ENCODE measurements around the gene CELSR1. TPM values are rescaled to one million over a fixed set of nuclear protein-coding genes. Genes with fewer than 3 reads are reported as not detected.

Gene CELSR1
- polyA plus RNA-seq, 2 donors: 19.8 to 34.8 TPM

- peaks cover 2 to 18% of the 10 kb centered on the region in 2 donors for H3K4me1 ChIP-seq (ENCODE audit: control insufficient read depth in 2 of 2, insufficient read depth in 2 of 2, low read length in 1 of 2)
- WGBS, 2 donors: 90 to 93% methylated on average over 12 of the region's 12 CpGs
Measured at GRCh38 chr22:46551996-46552395, 14.6 kb upstream of the CELSR1 start.

DNA sequence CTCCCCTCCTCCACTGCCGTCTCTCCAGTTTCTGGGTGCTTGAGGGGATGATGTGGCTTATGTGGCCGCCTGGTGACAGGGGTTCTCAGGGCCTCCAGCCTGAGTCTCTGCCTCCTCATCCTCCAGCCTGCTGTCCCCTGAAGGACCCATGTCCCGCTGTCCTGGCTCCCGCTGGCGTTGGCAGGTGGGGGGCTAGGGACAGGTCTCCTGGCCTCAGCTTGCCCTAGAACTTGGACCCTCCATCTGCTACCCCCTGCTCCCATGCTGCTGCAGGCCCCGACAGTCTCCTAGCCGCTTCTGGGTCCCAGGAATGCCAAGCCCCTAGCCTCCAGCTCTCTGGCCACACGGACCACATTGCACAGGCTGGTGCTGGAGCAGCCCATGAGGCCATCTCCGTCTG lies 13.9 kb upstream of the CELSR1 start:
- no peak overlapping the region for H3K27ac ChIP-seq (ENCODE audit: low read depth in 2 of 2, low read length in 1 of 2)
- H3K36me3 ChIP-seq (ENCODE audit: control insufficient read depth in 2 of 2, insufficient read depth in 2 of 2, low read length in 1 of 2): no peaks in the 10 kb centered on the region
- peaks cover 2 to 24% of the 10 kb centered on the region in 2 donors for H3K4me1 ChIP-seq (ENCODE audit: control insufficient read depth in 2 of 2, insufficient read depth in 2 of 2, low read length in 1 of 2)
- peaks cover 0 to 7% of the 10 kb centered on the region in 2 donors for H3K9me3 ChIP-seq (ENCODE audit: control insufficient read depth in 2 of 2, insufficient read depth in 1 of 2, low read depth in 1 of 2, low read length in 1 of 2)
- H3K27me3 ChIP-seq (ENCODE audit: control insufficient read depth in 1 of 2, insufficient read depth in 2 of 2, low read length in 2 of 2): no peaks in the 10 kb centered on the region
- H3K4me3 ChIP-seq (ENCODE audit: low read depth in 1 of 2, low read length in 2 of 2): no peak overlapping the region
- WGBS, 2 donors: 81 to 86% methylated on average over 9 of the region's 9 CpGs

More at GRCh38 chr22:46551996-46552395, 14.6 kb upstream of the CELSR1 start:
- Histone ChIP-seq H3K4me3 (ENCODE audit: low read depth in 1 of 2, low read length in 2 of 2) (no peak overlapping the region), H3K9me3 (ENCODE audit: control insufficient read depth in 2 of 2, insufficient read depth in 1 of 2, low read depth in 1 of 2, low read length in 1 of 2) (peaks cover 0 to 7% of the 10 kb centered on the region in 2 donors), H3K36me3 (ENCODE audit: control insufficient read depth in 2 of 2, insufficient read depth in 2 of 2, low read length in 1 of 2) (no peaks in the 10 kb centered on the region), H3K27ac (ENCODE audit: low read depth in 2 of 2, low read length in 1 of 2) (no peak overlapping the region), H3K27me3 (ENCODE audit: control insufficient read depth in 1 of 2, insufficient read depth in 2 of 2, low read length in 2 of 2) (no peaks in the 10 kb centered on the region)

DNA sequence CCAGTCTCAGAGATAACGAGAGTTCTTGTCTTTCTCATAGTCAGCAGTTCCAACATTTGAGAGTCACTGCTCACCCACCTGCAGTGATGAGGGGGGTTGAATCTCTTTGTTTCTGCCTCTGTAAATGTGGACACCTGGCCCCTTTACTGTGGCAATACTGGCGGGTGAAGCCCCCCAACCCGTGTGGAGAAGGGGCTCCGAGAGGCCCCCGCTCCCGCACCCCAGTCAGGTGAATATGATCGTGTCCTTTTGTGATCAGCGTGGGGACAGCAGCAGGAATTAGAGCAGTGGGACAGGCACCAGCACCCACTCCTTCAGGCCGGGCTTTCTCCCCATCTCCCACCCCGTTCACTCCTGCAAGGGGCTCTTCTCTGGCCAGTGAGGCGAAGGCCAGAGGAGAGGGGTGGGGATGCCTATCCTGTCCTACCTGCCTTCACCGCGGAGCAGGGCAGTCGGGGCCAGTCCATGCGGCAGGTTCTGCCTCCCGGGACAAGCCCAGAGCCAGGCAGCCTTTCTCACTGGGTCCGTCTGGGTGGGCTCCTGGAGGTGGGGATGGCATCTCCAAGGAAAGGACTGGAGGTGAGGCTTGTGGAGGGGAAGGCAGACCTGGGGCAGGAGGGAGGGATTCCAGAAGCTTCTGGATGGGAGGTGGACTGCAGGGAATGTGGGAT lies 12.7 kb upstream of the CELSR1 start:
- Histone ChIP-seq H3K9me3 (ENCODE audit: control insufficient read depth in 2 of 2, insufficient read depth in 1 of 2, low read depth in 1 of 2, low read length in 1 of 2) (peaks cover 0 to 7% of the 10 kb centered on the region in 2 donors), H3K4me3 (ENCODE audit: low read depth in 1 of 2, low read length in 2 of 2) (no peak overlapping the region), H3K4me1 (ENCODE audit: control insufficient read depth in 2 of 2, insufficient read depth in 2 of 2, low read length in 1 of 2) (peaks cover 5 to 26% of the 10 kb centered on the region in 2 donors), H3K36me3 (ENCODE audit: control insufficient read depth in 2 of 2, insufficient read depth in 2 of 2, low read length in 1 of 2) (no peaks in the 10 kb centered on the region), H3K27ac (ENCODE audit: low read depth in 2 of 2, low read length in 1 of 2) (no peak overlapping the region), H3K27me3 (ENCODE audit: control insufficient read depth in 1 of 2, insufficient read depth in 2 of 2, low read length in 2 of 2) (no peaks in the 10 kb centered on the region)
- WGBS, 2 donors: 86 to 87% methylated on average over 17 of the region's 17 CpGs

- no peaks in the 10 kb centered on the region for H3K27me3 ChIP-seq (ENCODE audit: control insufficient read depth in 1 of 2, insufficient read depth in 2 of 2, low read length in 2 of 2)
- no peak overlapping the region for H3K4me3 ChIP-seq (ENCODE audit: low read depth in 1 of 2, low read length in 2 of 2)
- H3K9me3 ChIP-seq (ENCODE audit: control insufficient read depth in 2 of 2, insufficient read depth in 1 of 2, low read depth in 1 of 2, low read length in 1 of 2): peaks cover 0 to 7% of the 10 kb centered on the region in 2 donors
- no peaks in the 10 kb centered on the region for H3K36me3 ChIP-seq (ENCODE audit: control insufficient read depth in 2 of 2, insufficient read depth in 2 of 2, low read length in 1 of 2)
- H3K4me1 ChIP-seq (ENCODE audit: control insufficient read depth in 2 of 2, insufficient read depth in 2 of 2, low read length in 1 of 2): peaks cover 5 to 28% of the 10 kb centered on the region in 2 donors
- H3K27ac ChIP-seq (ENCODE audit: low read depth in 2 of 2, low read length in 1 of 2): no peak overlapping the region
- WGBS, 2 donors: 68 to 82% methylated on average over 4 of the region's 4 CpGs
Measured at GRCh38 chr22:46549563-46549840, 12.1 kb upstream of the CELSR1 start.

GRCh38 chr22:46547883-46548244 lies 10.4 kb upstream of the CELSR1 start:
- H3K4me3 ChIP-seq (ENCODE audit: low read depth in 1 of 2, low read length in 2 of 2): no peak overlapping the region
- peaks cover 5 to 28% of the 10 kb centered on the region in 2 donors for H3K4me1 ChIP-seq (ENCODE audit: control insufficient read depth in 2 of 2, insufficient read depth in 2 of 2, low read length in 1 of 2)
- no peaks in the 10 kb centered on the region for H3K27me3 ChIP-seq (ENCODE audit: control insufficient read depth in 1 of 2, insufficient read depth in 2 of 2, low read length in 2 of 2)
- H3K9me3 ChIP-seq (ENCODE audit: control insufficient read depth in 2 of 2, insufficient read depth in 1 of 2, low read depth in 1 of 2, low read length in 1 of 2): peaks cover 0 to 4% of the 10 kb centered on the region in 2 donors
- no peaks in the 10 kb centered on the region for H3K36me3 ChIP-seq (ENCODE audit: control insufficient read depth in 2 of 2, insufficient read depth in 2 of 2, low read length in 1 of 2)
- WGBS, 2 donors: 18 to 26% methylated on average over 3 of the region's 3 CpGs
- peak overlapping the region; percentile 81 to 93 for H3K27ac ChIP-seq (ENCODE audit: low read depth in 2 of 2, low read length in 1 of 2)

GRCh38 chr22:46547179-46547882 lies 9.9 kb upstream of the CELSR1 start:
- 23 to 39% methylated on average over 21 of the region's 21 CpGs for WGBS, 2 donors
- peaks cover 5 to 30% of the 10 kb centered on the region in 2 donors for H3K4me1 ChIP-seq (ENCODE audit: control insufficient read depth in 2 of 2, insufficient read depth in 2 of 2, low read length in 1 of 2)
- H3K9me3 ChIP-seq (ENCODE audit: control insufficient read depth in 2 of 2, insufficient read depth in 1 of 2, low read depth in 1 of 2, low read length in 1 of 2): peaks cover 0 to 2% of the 10 kb centered on the region in 2 donors
- H3K4me3 ChIP-seq (ENCODE audit: low read depth in 1 of 2, low read length in 2 of 2): no peak overlapping the region
- H3K27ac ChIP-seq (ENCODE audit: low read depth in 2 of 2, low read length in 1 of 2): peak overlapping the region; percentile 81 to 93
- H3K36me3 ChIP-seq (ENCODE audit: control insufficient read depth in 2 of 2, insufficient read depth in 2 of 2, low read length in 1 of 2): no peaks in the 10 kb centered on the region
- no peaks in the 10 kb centered on the region for H3K27me3 ChIP-seq (ENCODE audit: control insufficient read depth in 1 of 2, insufficient read depth in 2 of 2, low read length in 2 of 2)

DNA sequence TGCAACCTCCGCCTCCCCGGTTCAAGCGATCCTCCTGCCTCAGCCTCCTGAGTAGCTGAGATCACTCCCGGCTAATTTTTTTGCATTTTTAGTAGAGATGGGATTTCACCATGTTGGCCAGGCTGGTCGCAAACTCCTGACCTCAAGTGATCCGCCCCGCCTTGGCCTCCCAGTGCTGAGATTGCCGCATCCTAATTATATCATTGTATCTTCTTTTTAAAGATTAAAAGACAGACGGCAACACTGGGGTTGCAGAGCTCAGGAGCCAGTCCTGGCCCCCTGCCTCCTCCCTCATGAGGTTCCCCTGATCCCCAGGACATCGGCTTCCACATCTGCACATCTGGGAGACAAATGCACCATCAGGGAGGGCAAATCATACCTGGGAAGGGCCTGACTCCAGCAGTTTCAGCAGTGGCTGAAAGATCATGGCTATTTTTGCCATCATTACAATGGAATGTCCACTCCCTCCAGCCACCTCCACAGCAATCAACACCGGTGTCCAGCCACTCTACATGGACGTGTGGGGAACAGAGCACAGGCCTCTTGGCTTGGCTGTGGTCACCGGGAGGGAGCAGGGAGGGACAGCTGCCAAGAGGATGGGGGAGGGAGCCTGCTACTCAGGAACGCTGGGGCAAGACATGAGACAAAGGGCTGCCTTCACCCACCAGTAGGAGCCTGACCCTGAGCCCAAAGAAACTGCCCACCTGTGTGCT lies 9.2 kb upstream of the CELSR1 start:
- Histone ChIP-seq H3K36me3 (ENCODE audit: control insufficient read depth in 2 of 2, insufficient read depth in 2 of 2, low read length in 1 of 2) (no peaks in the 10 kb centered on the region), H3K4me1 (ENCODE audit: control insufficient read depth in 2 of 2, insufficient read depth in 2 of 2, low read length in 1 of 2) (peaks cover 5 to 34% of the 10 kb centered on the region in 2 donors), H3K9me3 (ENCODE audit: control insufficient read depth in 2 of 2, insufficient read depth in 1 of 2, low read depth in 1 of 2, low read length in 1 of 2) (no peaks in the 10 kb centered on the region), H3K27me3 (ENCODE audit: control insufficient read depth in 1 of 2, insufficient read depth in 2 of 2, low read length in 2 of 2) (no peaks in the 10 kb centered on the region), H3K4me3 (ENCODE audit: low read depth in 1 of 2, low read length in 2 of 2) (no peak overlapping the region), H3K27ac (ENCODE audit: low read depth in 2 of 2, low read length in 1 of 2) (peak overlapping the region; percentile 81 to 93)
- 67 to 68% methylated on average over 14 of the region's 14 CpGs for WGBS, 2 donors

- H3K36me3 ChIP-seq (ENCODE audit: control insufficient read depth in 2 of 2, insufficient read depth in 2 of 2, low read length in 1 of 2): no peaks in the 10 kb centered on the region
- no peak overlapping the region for H3K4me3 ChIP-seq (ENCODE audit: low read depth in 1 of 2, low read length in 2 of 2)
- 32 to 46% methylated on average over 10 of the region's 10 CpGs for WGBS, 2 donors
- H3K9me3 ChIP-seq (ENCODE audit: control insufficient read depth in 2 of 2, insufficient read depth in 1 of 2, low read depth in 1 of 2, low read length in 1 of 2): no peaks in the 10 kb centered on the region
- H3K27ac ChIP-seq (ENCODE audit: low read depth in 2 of 2, low read length in 1 of 2): no peak overlapping the region
- peaks cover 7 to 34% of the 10 kb centered on the region in 2 donors for H3K4me1 ChIP-seq (ENCODE audit: control insufficient read depth in 2 of 2, insufficient read depth in 2 of 2, low read length in 1 of 2)
- no peaks in the 10 kb centered on the region for H3K27me3 ChIP-seq (ENCODE audit: control insufficient read depth in 1 of 2, insufficient read depth in 2 of 2, low read length in 2 of 2)
Measured at GRCh38 chr22:46545086-46545792, 7.8 kb upstream of the CELSR1 start.

All from esophagus (tissue), 2 donors.